Testis (tissue), 2 donors: ENCODE results near the gene DACT2.

Experiments
- POLR2A ChIP-seq: fragments of 450-650 bp; IDR thresholded peaks from one replicate; pipeline ENCODE4 v1.6.1; 2017; ENCODE audit warnings: antibody characterized with exemption, mild to moderate bottlenecking, moderate library complexity
- TF ChIP-seq, protein P1 (sequence below), 3 experiments: fragments of 450-650 bp in 2 of 3; fragments of 200-600 bp in 1 of 3; sonication (generic) in 1 of 3; IDR thresholded peaks; one replicate each; pipeline ENCODE4 v1.5.1; 2016 to 2019; ENCODE audit warnings: antibody characterized with exemption in 3 of 3, mild to moderate bottlenecking in 2 of 3, moderate library complexity in 1 of 3

DNA sequence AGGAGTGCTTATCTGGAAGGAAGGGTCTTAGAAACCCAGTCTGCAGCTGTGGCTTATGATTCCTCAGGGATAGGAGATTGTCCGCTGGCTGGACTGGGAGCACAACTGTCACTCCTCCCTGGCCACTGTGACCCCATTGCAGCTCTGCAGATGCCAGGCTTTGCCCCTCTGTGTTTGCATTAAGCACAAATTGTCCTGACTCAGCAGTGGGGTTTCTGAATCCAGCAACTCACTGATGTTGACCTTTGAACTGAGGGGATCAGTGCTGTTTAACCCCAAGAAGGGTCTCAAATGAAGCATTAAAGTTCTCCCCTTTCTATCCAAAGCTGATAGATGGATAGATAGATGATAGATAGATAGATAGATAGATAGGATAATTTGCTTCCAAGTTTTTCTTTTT, 29.5 kb downstream of the DACT2 start:
- no peak for TF ChIP-seq POLR2A
- TF ChIP-seq, protein P1, sequence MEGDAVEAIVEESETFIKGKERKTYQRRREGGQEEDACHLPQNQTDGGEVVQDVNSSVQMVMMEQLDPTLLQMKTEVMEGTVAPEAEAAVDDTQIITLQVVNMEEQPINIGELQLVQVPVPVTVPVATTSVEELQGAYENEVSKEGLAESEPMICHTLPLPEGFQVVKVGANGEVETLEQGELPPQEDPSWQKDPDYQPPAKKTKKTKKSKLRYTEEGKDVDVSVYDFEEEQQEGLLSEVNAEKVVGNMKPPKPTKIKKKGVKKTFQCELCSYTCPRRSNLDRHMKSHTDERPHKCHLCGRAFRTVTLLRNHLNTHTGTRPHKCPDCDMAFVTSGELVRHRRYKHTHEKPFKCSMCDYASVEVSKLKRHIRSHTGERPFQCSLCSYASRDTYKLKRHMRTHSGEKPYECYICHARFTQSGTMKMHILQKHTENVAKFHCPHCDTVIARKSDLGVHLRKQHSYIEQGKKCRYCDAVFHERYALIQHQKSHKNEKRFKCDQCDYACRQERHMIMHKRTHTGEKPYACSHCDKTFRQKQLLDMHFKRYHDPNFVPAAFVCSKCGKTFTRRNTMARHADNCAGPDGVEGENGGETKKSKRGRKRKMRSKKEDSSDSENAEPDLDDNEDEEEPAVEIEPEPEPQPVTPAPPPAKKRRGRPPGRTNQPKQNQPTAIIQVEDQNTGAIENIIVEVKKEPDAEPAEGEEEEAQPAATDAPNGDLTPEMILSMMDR (IDR thresholded peaks at IDR 0.05): no peak
